H1 (cell line): ENCODE data around the gene TRUB1. TPM values are rescaled to one million over a fixed set of nuclear protein-coding genes. Genes with fewer than 3 reads are reported as not detected.

Experiments
- CTCF ChIA-PET: fragments of 300-600 bp; sonication (Branson Sonifier 250); formaldehyde crosslinking; loops from one replicate; lab custom pipeline; 2021; ENCODE audit not compliant: partially characterized antibody; lab: Charles Lee
- POLR2A ChIA-PET: fragments of 300-600 bp; sonication (Branson Sonifier 250); formaldehyde crosslinking; loops from one replicate; lab custom pipeline; 2021; ENCODE audit warnings: inconsistent platforms; ENCODE audit not compliant: partially characterized antibody; lab: Charles Lee
- DNase-seq, 2 experiments: peaks; one replicate each; pipeline versions ENCODE4 v3.0.0 to v3.0.0-alpha.2; 2010 to 2022; ENCODE audit warnings: low spot score in 2 of 2, low read depth in 1 of 2, mixed read lengths in 1 of 2
- FAIRE-seq: peaks from 2 replicates; lab custom pipeline; 2011; peaks lifted over from hg19 to GRCh38; lab: Jason Lieb, UNC
- H2AFZ ChIP-seq: 2 replicates; pipeline ENCODE4 v1.8.1; 2012; ENCODE audit warnings: low read length, inconsistent platforms
- H2AK5ac ChIP-seq: 2 replicates; pipeline ENCODE4 v1.6.1; 2013; ENCODE audit warnings: low read depth, low read length
- H2BK120ac ChIP-seq: replicated peaks from 2 replicates; pipeline ENCODE3; 2013; ENCODE audit warnings: low read depth, low read length, inconsistent platforms
- H2BK12ac ChIP-seq: 2 replicates; pipeline ENCODE4 v1.6.1; 2013; ENCODE audit warnings: low read depth, low read length
- H2BK15ac ChIP-seq: 2 replicates; pipeline ENCODE4 v1.6.1; 2013; ENCODE audit warnings: low read length
- H2BK20ac ChIP-seq: 2 replicates; pipeline ENCODE4 v1.6.1; 2013; ENCODE audit warnings: low read length
- H2BK5ac ChIP-seq: 2 replicates; pipeline ENCODE4 v1.6.1; 2013; ENCODE audit warnings: low read depth, low read length
- H3K14ac ChIP-seq: 2 replicates; pipeline ENCODE4 v1.6.1; 2013; ENCODE audit warnings: inconsistent platforms; ENCODE audit not compliant: insufficient read length
- H3K18ac ChIP-seq: 2 replicates; pipeline ENCODE4 v1.6.1; 2013; ENCODE audit warnings: low read length; ENCODE audit errors: extremely low read depth
- H3K23ac ChIP-seq: 2 replicates; pipeline ENCODE4 v1.6.1; 2013; ENCODE audit warnings: inconsistent platforms; ENCODE audit not compliant: insufficient read length
- H3K23me2 ChIP-seq: 2 replicates; pipeline ENCODE4 v1.6.1; 2013; ENCODE audit warnings: low read depth, low read length
- H3K27ac ChIP-seq: 2 replicates; pipeline ENCODE4 v1.6.1; 2011; ENCODE audit warnings: low read depth, low read length, inconsistent platforms
- H3K27me3 ChIP-seq, 4 experiments: replicated peaks in 1 of 4; 1 replicate in 1 of 4; 2 replicates in 3 of 4; pipeline versions ENCODE4 v1.6.1 to v1.8.1; 2011 to 2013; ENCODE audit warnings: low read length in 3 of 4, mild to moderate bottlenecking in 3 of 4, inconsistent platforms in 2 of 4, mixed read lengths in 2 of 4, moderate library complexity in 1 of 4; ENCODE audit not compliant: control insufficient read depth in 3 of 4, insufficient read depth in 3 of 4; ENCODE audit errors: extremely low read depth in 1 of 4
- H3K36me3 ChIP-seq, 4 experiments: 2 replicates each; pipeline versions ENCODE4 v1.6.1 to v1.8.1; 2011 to 2013; ENCODE audit warnings: mild to moderate bottlenecking in 4 of 4, low read length in 3 of 4, moderate library complexity in 2 of 4, control low read depth in 1 of 4, inconsistent platforms in 1 of 4; ENCODE audit not compliant: insufficient read depth in 4 of 4, control insufficient read depth in 2 of 4
- H3K4ac ChIP-seq: replicated peaks from 2 replicates; pipeline ENCODE3; 2013; ENCODE audit warnings: low read length, low read depth, mixed read lengths, inconsistent platforms; ENCODE audit not compliant: insufficient read length
- H3K4me1 ChIP-seq, 4 experiments: replicated peaks in 1 of 4; 1 replicate in 1 of 4; 2 replicates in 3 of 4; pipeline versions ENCODE4 v1.6.1 to v1.8.1; 2011 to 2013; ENCODE audit warnings: low read length in 3 of 4, inconsistent platforms in 2 of 4, mixed read lengths in 1 of 4; ENCODE audit not compliant: insufficient read depth in 4 of 4, control insufficient read depth in 3 of 4
- H3K4me2 ChIP-seq, 2 experiments: 2 replicates each; pipeline versions ENCODE4 v1.6.1 to v1.8.1; 2011 to 2013; ENCODE audit warnings: low read depth in 2 of 2, low read length in 2 of 2, control low read depth in 1 of 2, inconsistent platforms in 1 of 2, mild to moderate bottlenecking in 1 of 2; ENCODE audit not compliant: insufficient read depth in 1 of 2
- H3K4me3 ChIP-seq, 4 experiments: fragments of 200-600, 300-600 bp in 1 of 4; sonication (generic), shearing (Covaris generic), sonication (Bioruptor Twin) in 1 of 4; 2 replicates each; pipeline versions ENCODE4 v1.5.1 to v1.8.1; 2011 to 2016; ENCODE audit warnings: low read length in 4 of 4, low read depth in 3 of 4, control low read depth in 2 of 4, inconsistent platforms in 2 of 4, mild to moderate bottlenecking in 2 of 4, mixed read lengths in 1 of 4, moderate library complexity in 1 of 4; ENCODE audit not compliant: insufficient read depth in 2 of 4; ENCODE audit errors: extremely low read depth in 1 of 4
- H3K56ac ChIP-seq: replicated peaks from 2 replicates; pipeline ENCODE3; 2013; ENCODE audit warnings: low read depth, mild to moderate bottlenecking, mixed read lengths, low read length, inconsistent platforms; ENCODE audit not compliant: insufficient read length
- H3K79me1 ChIP-seq: 2 replicates; pipeline ENCODE4 v1.6.1; 2013; ENCODE audit warnings: low read depth, low read length, control low read depth
- H3K79me2 ChIP-seq, 2 experiments: 2 replicates each; pipeline versions ENCODE4 v1.6.1 to v1.8.1; 2012 to 2013; ENCODE audit warnings: low read length in 2 of 2, mild to moderate bottlenecking in 2 of 2, inconsistent platforms in 1 of 2; ENCODE audit not compliant: insufficient read depth in 2 of 2, control insufficient read depth in 1 of 2
- H3K9ac ChIP-seq, 4 experiments: replicated peaks in 1 of 4; 1 replicate in 1 of 4; 2 replicates in 3 of 4; pipeline versions ENCODE4 v1.6.1 to v1.8.1; 2011 to 2013; ENCODE audit warnings: low read depth in 3 of 4, low read length in 3 of 4, control low read depth in 2 of 4, mild to moderate bottlenecking in 2 of 4, moderate library complexity in 2 of 4, inconsistent platforms in 1 of 4; ENCODE audit errors: extremely low read depth in 1 of 4
- H3K9me3 ChIP-seq, 2 experiments: 2 replicates each; pipeline versions ENCODE4 v1.6.1 to v1.8.1; 2012 to 2013; ENCODE audit warnings: mild to moderate bottlenecking in 2 of 2, moderate library complexity in 2 of 2, control low read depth in 1 of 2, inconsistent platforms in 1 of 2, low read depth in 1 of 2, low read length in 1 of 2, mixed read lengths in 1 of 2; ENCODE audit not compliant: insufficient read depth in 2 of 2
- H4K20me1 ChIP-seq, 2 experiments: replicated peaks in 1 of 2; 2 replicates each; pipeline versions ENCODE3 to v1.8.1; 2011 to 2013; ENCODE audit warnings: inconsistent platforms in 2 of 2, low read length in 2 of 2, mild to moderate bottlenecking in 1 of 2; ENCODE audit not compliant: insufficient read depth in 2 of 2, control insufficient read depth in 1 of 2
- H4K5ac ChIP-seq: 2 replicates; pipeline ENCODE4 v1.6.1; 2013; ENCODE audit warnings: low read length, low read depth, mixed read lengths, inconsistent platforms; ENCODE audit not compliant: insufficient read length
- H4K8ac ChIP-seq: 2 replicates; pipeline ENCODE4 v1.8.0; 2013; ENCODE audit warnings: mild to moderate bottlenecking, moderate library complexity, low read length, inconsistent platforms; ENCODE audit not compliant: insufficient read depth; ENCODE audit errors: extremely low read depth
- H4K91ac ChIP-seq: replicated peaks from 2 replicates; pipeline ENCODE3; 2013; ENCODE audit warnings: low read length, mixed read lengths, inconsistent platforms; ENCODE audit not compliant: insufficient read length
- NRF1 ChIP-seq: IDR thresholded peaks from 2 replicates; pipeline ENCODE4 v1.6.1; 2011; ENCODE audit warnings: mild to moderate bottlenecking, low read depth, low read length, improper control_type of control experiment
- RAD21 ChIP-seq, 2 experiments: IDR thresholded peaks in 1 of 2; conservative IDR thresholded peaks in 1 of 2; 2 replicates each; pipeline ENCODE4 v1.6.1; 2011; ENCODE audit warnings: low read depth in 2 of 2, low read length in 2 of 2, improper control_type of control experiment in 1 of 2, inconsistent platforms in 1 of 2, mild to moderate bottlenecking in 1 of 2, moderate library complexity in 1 of 2
- RNF2 ChIP-seq: fragments of 200-900, 300-1000 bp; sonication (generic); IDR thresholded peaks from 2 replicates; pipeline ENCODE4 v1.7.1; 2016; ENCODE audit warnings: borderline replicate concordance, low read depth, mild to moderate bottlenecking, antibody characterized with exemption, low read length; ENCODE audit not compliant: poor library complexity, severe bottlenecking; ENCODE audit errors: missing control alignments
- WGBS, 2 experiments: shearing (Covaris generic) in 1 of 2; methylation state at CpG; one replicate each; pipeline versions ENCODE4 v1.1.6 to v1.1.7; 2013 to 2015; ENCODE audit warnings: low lambda C conversion rate in 2 of 2, mixed read lengths in 2 of 2, inconsistent platforms in 1 of 2, low coverage in 1 of 2, missing lambda C conversion rate in 1 of 2; ENCODE audit not compliant: insufficient replicate concordance in 2 of 2, insufficient coverage in 1 of 2, insufficient read length in 1 of 2; ENCODE audit errors: extremely low coverage in 1 of 2, missing lambda C conversion rate in 1 of 2; 5-methylcytosine and 5-hydroxymethylcytosine counted together
- polyA plus RNA-seq, 7 experiments: library from polyadenylated mRNA; depleted of rRNA in 3 of 7; stranded (reverse) in 5 of 7; unstranded in 2 of 7; fragments of >200 nt in 5 of 7; fragments of 200-250 nt in 2 of 7; gene quantifications; 1 replicate in 5 of 7; 2 replicates in 1 of 7; 4 replicates in 1 of 7; pipeline versions ENCODE4 v1.2.1 to v1.2.3, GENCODE V29; 2011 to 2013; ENCODE audit warnings: missing spikeins in 2 of 7, mixed read lengths in 2 of 7
- total RNA-seq: library from RNA; stranded (reverse); fragmentation: NEBNext Ultra II Directional; extraction: Animal tissue kit (Norgen Biotek cat#: 25700); gene quantifications from 2 replicates; pipeline ENCODE4 v1.2.1, GENCODE V29; 2021

Gene TRUB1
- total and polyA plus RNA-seq, 2 of the 8 experiments (the other 6 are each of a cell fraction or from before 2014, with no cell fraction given), result 6.3 to 22.2 TPM

- peaks cover 2% of the 10 kb centered on the region; the same call in 1 of the 2 replicates for H3K79me1 ChIP-seq
- H3K23ac ChIP-seq, result no peak overlapping the region
- H2AFZ ChIP-seq, result no peak overlapping the region
- H3K9ac ChIP-seq, result peak overlapping the region in 1 of 4 experiments; percentile 13; a peak in 1 of 7 replicates
- peaks cover 0 to 71% of the 10 kb centered on the region in 2 experiments; a peak in 2 of 4 replicates for H3K79me2 ChIP-seq
- no peak overlapping the region for H2BK12ac ChIP-seq
- peaks cover 0 to 10% (median 0%) of the 10 kb centered on the region in 4 experiments; a peak in 2 of 8 replicates for H3K36me3 ChIP-seq
- no peak overlapping the region for H2BK120ac ChIP-seq
- no peak overlapping the region for H3K56ac ChIP-seq
- H3K4me3 ChIP-seq, result no peak overlapping the region
- no peak overlapping the region for H2AK5ac ChIP-seq
- H3K4me2 ChIP-seq, result no peak overlapping the region
- no peak overlapping the region for H3K14ac ChIP-seq
- CTCF ChIA-PET, result interaction anchor here (1.0 to 2.5 kb wide), 3 partner anchors 10 to 79 kb away, joined by 3 to 8 read pairs (median 3); no protein-coding TSS in a partner anchor
- no peaks in the 10 kb centered on the region for H3K9me3 ChIP-seq
- H4K20me1 ChIP-seq, result peaks cover 0 to 1% of the 10 kb centered on the region in 2 experiments
- H2BK15ac ChIP-seq, result no peak overlapping the region
- no peak overlapping the region for H4K8ac ChIP-seq
- no peak overlapping the region for H3K27ac ChIP-seq
- no peaks in the 10 kb centered on the region for H3K4me1 ChIP-seq
- POLR2A ChIA-PET, result interaction anchor here (0.9 to 1.4 kb wide), 3 partner anchors 9 to 19 kb away, joined by 3 to 5 read pairs (median 4); partner anchors contain the start of gene TRUB1
- no peak overlapping the region for H3K18ac ChIP-seq
- no peak overlapping the region for H4K91ac ChIP-seq
- H2BK20ac ChIP-seq, result no peak overlapping the region
- no peak overlapping the region for H4K5ac ChIP-seq
- FAIRE-seq (no peak), DNase-seq (no peak)
- no peaks in the 10 kb centered on the region for H3K27me3 ChIP-seq
- no peak overlapping the region for H2BK5ac ChIP-seq
- H3K23me2 ChIP-seq, result no peaks in the 10 kb centered on the region
- WGBS, 2 experiments, result 82% methylated on average over 2 of the region's 2 CpGs; no CpG with 5 or more reads in 1 of the 2 experiments
- H3K4ac ChIP-seq, result no peak overlapping the region
- no peak for TF ChIP-seq RNF2
- no peak for TF ChIP-seq RAD21 (IDR thresholded peaks at IDR 0.05 in 1 of 2, conservative IDR thresholded peaks at IDR 0.05 in 1 of 2; ENCODE audit: low read depth in 2 of 2, low read length in 2 of 2)
- no peak for TF ChIP-seq NRF1
Measured at GRCh38 chr10:114956466-114956865, 18.5 kb downstream of the TRUB1 start.
